Natural killer cell (primary cell): ENCODE data around the gene CEACAM16. TPM values are rescaled to one million over a fixed set of nuclear protein-coding genes. Genes with fewer than 3 reads are reported as not detected.

Source experiments
- ATAC-seq, 3 donors: fragments of 150-1000 bp in 2 of 3; fragments of 200-7000 bp in 1 of 3; cut with Tn5 transposase; 1 replicate in 1 of 3; 2 replicates in 2 of 3; pipeline ENCODE4 v1.10.0; 2021; ENCODE audit warnings: mild to moderate bottlenecking in 2 of 3, moderate library complexity in 2 of 3
- DNase-seq, 2 donors: peaks; one replicate each; pipeline versions ENCODE4 v3.0.0 to v3.0.0-alpha.2; 2013 to 2021; ENCODE audit warnings: mixed read lengths in 1 of 2
- H3K27ac ChIP-seq: one replicate; pipeline ENCODE4 v1.5.1; 2013; ENCODE audit warnings: mild to moderate bottlenecking, low read length
- H3K27me3 ChIP-seq: one replicate; pipeline ENCODE4 v1.6.1; 2013; ENCODE audit warnings: low read length; ENCODE audit not compliant: control insufficient read depth, insufficient read depth
- H3K36me3 ChIP-seq: one replicate; pipeline ENCODE4 v1.6.1; 2013; ENCODE audit warnings: low read length; ENCODE audit not compliant: control insufficient read depth, insufficient read depth
- H3K4me1 ChIP-seq: one replicate; pipeline ENCODE4 v1.6.1; 2013; ENCODE audit warnings: low read length; ENCODE audit not compliant: control insufficient read depth, insufficient read depth
- H3K4me3 ChIP-seq: one replicate; pipeline ENCODE4 v1.5.1; 2013; ENCODE audit warnings: low read length
- H3K9me3 ChIP-seq: one replicate; pipeline ENCODE4 v1.6.1; 2013; ENCODE audit warnings: low read length; ENCODE audit not compliant: control insufficient read depth, insufficient read depth
- H3K27ac Mint-ChIP-seq, 2 donors: one replicate each; pipeline ENCODE4 v1.8.0; 2022; ENCODE audit warnings: mild to moderate bottlenecking in 2 of 2, mixed read lengths in 2 of 2, moderate library complexity in 1 of 2
- H3K27me3 Mint-ChIP-seq, 2 donors: one replicate each; pipeline ENCODE4 v1.8.0; 2022; ENCODE audit warnings: low read depth in 2 of 2, mixed read lengths in 2 of 2
- H3K36me3 Mint-ChIP-seq: one replicate; pipeline ENCODE4 v1.8.0; 2022; ENCODE audit warnings: mixed read lengths
- H3K4me1 Mint-ChIP-seq, 2 donors: one replicate each; pipeline ENCODE4 v1.8.0; 2022; ENCODE audit warnings: mixed read lengths in 2 of 2
- H3K4me3 Mint-ChIP-seq: one replicate; pipeline ENCODE4 v1.8.0; 2022; ENCODE audit warnings: mild to moderate bottlenecking, moderate library complexity, mixed read lengths
- H3K9me3 Mint-ChIP-seq, 2 donors: one replicate each; pipeline ENCODE4 v1.8.0; 2022; ENCODE audit warnings: mixed read lengths in 2 of 2
- CTCF ChIP-seq: fragments of 200-600 bp; IDR thresholded peaks from one replicate; pipeline ENCODE4 v1.8.0; 2022; ENCODE audit warnings: antibody characterized with exemption
- WGBS: methylation state at CpG from one replicate; pipeline ENCODE4 v1.1.7; 2013; ENCODE audit warnings: missing lambda C conversion rate; ENCODE audit not compliant: insufficient coverage; 5-methylcytosine and 5-hydroxymethylcytosine counted together
- intact Hi-C: fragments of 100-400 bp; cut with micrococcal nuclease; formaldehyde crosslinking; loops from one replicate; pipeline ENCODE4 v1.14.2; 2022
- total RNA-seq, 4 donors: library from RNA; stranded (reverse); fragments of 120-200 nt in 1 of 4; gene quantifications; one replicate each; pipeline versions ENCODE4 v1.2.3 to v1.2.4, GENCODE V29; 2013 to 2022

The CEACAM16 gene
- total RNA-seq, 3 donors from 2014 or later (not counting 1 experiment from before 2014, with no cell fraction given) = not detected

- H3K9me3 ChIP-seq = no peaks in the 10 kb centered on the region
- Mint-ChIP-seq H3K9me3 (no peaks in the 10 kb centered on the region), H3K4me3 (no peak overlapping the region), H3K27ac (no peak overlapping the region), H3K27me3 (peaks cover 0 to 7% of the 10 kb centered on the region in 2 donors), H3K36me3 (no peaks in the 10 kb centered on the region), H3K4me1 (peaks cover 9 to 12% of the 10 kb centered on the region in 2 donors)
- H3K4me3 ChIP-seq = no peak overlapping the region
- ATAC-seq (peak in 2 of 3 donors; percentile 5 to 33), DNase-seq (peak in 1 of 2 donors; percentile 44)
- peaks cover 38% of the 10 kb centered on the region for H3K4me1 ChIP-seq
- no peak overlapping the region for H3K27ac ChIP-seq
- WGBS = 18% methylated on average over 21 of the region's 21 CpGs
- intact Hi-C loops = loop anchor here (5.0 kb wide), 1 partner anchor 125 kb away; the partner anchor contains the start of gene NECTIN2
- H3K36me3 ChIP-seq = no peaks in the 10 kb centered on the region
- H3K27me3 ChIP-seq = peaks cover 2% of the 10 kb centered on the region
- TF ChIP-seq CTCF = no peak
Measured at GRCh38 chr19:44722131-44723121, 23.5 kb downstream of the CEACAM16 start.

- DNase-seq (no peak), ATAC-seq (peak; percentile 32 to 46 (median 42))
- no peak for TF ChIP-seq CTCF
- Histone ChIP-seq H3K27ac (no peak overlapping the region), H3K9me3 (no peaks in the 10 kb centered on the region), H3K4me1 (peaks cover 48% of the 10 kb centered on the region), H3K4me3 (no peak overlapping the region), H3K27me3 (peaks cover 2% of the 10 kb centered on the region), H3K36me3 (no peaks in the 10 kb centered on the region)
- Mint-ChIP-seq H3K4me3 (no peak overlapping the region), H3K36me3 (no peaks in the 10 kb centered on the region), H3K9me3 (no peaks in the 10 kb centered on the region), H3K27me3 (peaks cover 0 to 7% of the 10 kb centered on the region in 2 donors), H3K27ac (no peak overlapping the region), H3K4me1 (peaks cover 9 to 21% of the 10 kb centered on the region in 2 donors)
- WGBS = 67% methylated on average over 10 of the region's 10 CpGs
- intact Hi-C loops = loop anchor here (5.0 kb wide), 1 partner anchor 124 kb away; the partner anchor contains the start of gene NECTIN2
Measured at GRCh38 chr19:44723299-44723951, 24.5 kb downstream of the CEACAM16 start.

GRCh38 chr19:44723952-44724319, 25.0 kb downstream of the CEACAM16 start:
- no peaks in the 10 kb centered on the region for H3K36me3 Mint-ChIP-seq
- WGBS = 24% methylated on average over 7 of the region's 7 CpGs
- no peaks in the 10 kb centered on the region for H3K9me3 Mint-ChIP-seq
- TF ChIP-seq CTCF = peak; percentile 98
- Histone ChIP-seq H3K27me3 (peaks cover 2% of the 10 kb centered on the region), H3K4me3 (no peak overlapping the region), H3K36me3 (no peaks in the 10 kb centered on the region), H3K27ac (no peak overlapping the region), H3K9me3 (no peaks in the 10 kb centered on the region), H3K4me1 (peaks cover 48% of the 10 kb centered on the region)
- ATAC-seq = peak; percentile 91 to 94 (median 92)
- H3K4me3 Mint-ChIP-seq = no peak overlapping the region
- peaks cover 9 to 22% of the 10 kb centered on the region in 2 donors for H3K4me1 Mint-ChIP-seq
- H3K27ac Mint-ChIP-seq = peak overlapping the region in 1 of 2 donors; percentile 6
- DNase-seq = peak; percentile 80 to 90
- intact Hi-C loops = loop anchor here (1.0 to 5.0 kb wide), 2 partner anchors 46 to 123 kb away; partner anchors contain the start of gene NECTIN2
- H3K27me3 Mint-ChIP-seq = peaks cover 0 to 7% of the 10 kb centered on the region in 2 donors
